GM23338 (cell line): ENCODE results near the gene PLIN4. TPM values are rescaled to one million over a fixed set of nuclear protein-coding genes. Genes with fewer than 3 reads are reported as not detected.

Experiments
- ATAC-seq: fragments of 200-7000 bp; cut with Tn5 transposase; 3 replicates; pipeline ENCODE4 v1.9.1; 2020
- DNase-seq: peaks from one replicate; pipeline ENCODE4 v3.0.0-alpha.2; 2015; ENCODE audit warnings: low spot score
- H2AFZ ChIP-seq: fragments of 200-600 bp; sonication (generic); 2 replicates; pipeline ENCODE4 v1.8.0; 2016; ENCODE audit warnings: antibody characterized with exemption, mild to moderate bottlenecking, moderate library complexity
- H3F3A ChIP-seq: fragments of 200-600 bp; sonication (generic); replicated peaks from 2 replicates; pipeline ENCODE4 v1.8.0; 2017; ENCODE audit warnings: antibody characterized with exemption, mixed run types, low read depth
- H3K27ac ChIP-seq: fragments of 200-600 bp; sonication (generic); 2 replicates; pipeline ENCODE4 v1.6.1; 2016; ENCODE audit warnings: low read depth
- H3K27me3 ChIP-seq: fragments of 200-600 bp; sonication (generic); 2 replicates; pipeline ENCODE4 v1.8.0; 2016; ENCODE audit warnings: mild to moderate bottlenecking, mixed run types, moderate library complexity; ENCODE audit not compliant: insufficient read depth
- H3K36me3 ChIP-seq: fragments of 200-600 bp; sonication (generic); 2 replicates; pipeline ENCODE4 v1.8.0; 2016; ENCODE audit warnings: mild to moderate bottlenecking; ENCODE audit not compliant: insufficient read depth
- H3K4me1 ChIP-seq: fragments of 200-600 bp; sonication (generic); 2 replicates; pipeline ENCODE4 v1.8.0; 2016; ENCODE audit warnings: mild to moderate bottlenecking, moderate library complexity; ENCODE audit not compliant: insufficient read depth
- H3K4me2 ChIP-seq: fragments of 200-600 bp; sonication (generic); 2 replicates; pipeline ENCODE4 v1.7.1; 2017; ENCODE audit warnings: mixed run types
- H3K4me3 ChIP-seq: fragments of 200-600 bp; sonication (generic); 2 replicates; pipeline ENCODE4 v1.6.1; 2016; ENCODE audit warnings: mixed run types
- H3K79me2 ChIP-seq: fragments of 200-600 bp; sonication (generic); replicated peaks from 2 replicates; pipeline ENCODE4 v1.8.0; 2017; ENCODE audit warnings: mild to moderate bottlenecking; ENCODE audit not compliant: insufficient read depth
- H3K9me2 ChIP-seq: fragments of 200-600 bp; sonication (generic); 2 replicates; pipeline ENCODE4 v1.8.0; 2017; ENCODE audit not compliant: insufficient read depth
- H4K20me1 ChIP-seq: fragments of 200-600 bp; sonication (generic); replicated peaks from 2 replicates; pipeline ENCODE4 v1.8.0; 2017; ENCODE audit warnings: mild to moderate bottlenecking; ENCODE audit not compliant: insufficient read depth
- H3K27ac Mint-ChIP-seq: 2 replicates; pipeline ENCODE4 v1.8.0; 2020; ENCODE audit warnings: inconsistent platforms, mild to moderate bottlenecking, moderate library complexity, mixed read lengths
- H3K27me3 Mint-ChIP-seq: 3 replicates; pipeline ENCODE4 v1.8.0; 2022; ENCODE audit warnings: low read depth, mild to moderate bottlenecking, moderate library complexity, mixed read lengths, inconsistent platforms; ENCODE audit not compliant: insufficient read depth, poor library complexity
- H3K36me3 Mint-ChIP-seq: 3 replicates; pipeline ENCODE4 v1.8.0; 2021; ENCODE audit warnings: low read depth, mild to moderate bottlenecking, inconsistent platforms, moderate library complexity, mixed read lengths
- H3K4me1 Mint-ChIP-seq: 3 replicates; pipeline ENCODE4 v1.8.0; 2020; ENCODE audit warnings: mild to moderate bottlenecking, inconsistent platforms, mixed read lengths
- H3K4me3 Mint-ChIP-seq: 3 replicates; pipeline ENCODE4 v1.8.0; 2021; ENCODE audit warnings: moderate library complexity, mild to moderate bottlenecking, inconsistent platforms, mixed read lengths
- H3K9me3 Mint-ChIP-seq: 3 replicates; pipeline ENCODE4 v1.8.0; 2020; ENCODE audit warnings: moderate library complexity, mild to moderate bottlenecking, inconsistent platforms, mixed read lengths
- CREB1 ChIP-seq: fragments of 250-450 bp; sonication (Bioruptor Pico); IDR thresholded peaks from 2 replicates; pipeline ENCODE4 v1.5.0; 2020; ENCODE audit warnings: low read depth, mild to moderate bottlenecking, moderate library complexity
- CTCF ChIP-seq, 2 experiments: fragments of 200-600 bp in 1 of 2; sonication (generic) in 1 of 2; conservative IDR thresholded peaks; 2 replicates each; pipeline versions ENCODE4 v1.5.1 to v1.6.1; 2016 to 2017; ENCODE audit warnings: antibody characterized with exemption in 2 of 2, low read depth in 2 of 2, mild to moderate bottlenecking in 2 of 2, moderate library complexity in 1 of 2
- NANOG ChIP-seq: IDR thresholded peaks from 2 replicates; pipeline ENCODE4 v1.6.1; 2016; ENCODE audit warnings: antibody characterized with exemption, borderline replicate concordance
- POLR2AphosphoS5 ChIP-seq: IDR thresholded peaks from 2 replicates; pipeline ENCODE4 v1.6.1; 2016; ENCODE audit warnings: antibody characterized with exemption, low read depth
- REST ChIP-seq: IDR thresholded peaks from one replicate; pipeline ENCODE4 v1.6.1; 2018; ENCODE audit warnings: antibody characterized with exemption; ENCODE audit not compliant: unreplicated experiment
- STAT1 ChIP-seq: IDR thresholded peaks from one replicate; pipeline ENCODE4 v1.6.1; 2016; ENCODE audit warnings: antibody characterized with exemption; ENCODE audit not compliant: unreplicated experiment
- ZNF114 ChIP-seq: fragments of 250-450 bp; sonication (Bioruptor Pico); IDR thresholded peaks from 2 replicates; pipeline ENCODE4 v1.5.0; 2020; ENCODE audit warnings: mild to moderate bottlenecking, moderate library complexity
- ZNF331 ChIP-seq: fragments of 250-450 bp; sonication (Bioruptor Pico); IDR thresholded peaks from 2 replicates; pipeline ENCODE4 v1.5.0; 2020; ENCODE audit warnings: low read depth, mild to moderate bottlenecking, moderate library complexity
- ZNF462 ChIP-seq: fragments of 250-450 bp; sonication (Bioruptor Pico); IDR thresholded peaks from 2 replicates; pipeline ENCODE4 v1.5.0; 2020; ENCODE audit warnings: mild to moderate bottlenecking, moderate library complexity
- polyA plus RNA-seq: library from polyadenylated mRNA; unstranded; fragments of >200 nt; fragmentation: Nextera tagmentation; extraction: Ambion mirVana; gene quantifications from 2 replicates; pipeline ENCODE4 v1.2.1, GENCODE V29; 2016
- total RNA-seq: library from RNA; depleted of rRNA; stranded (reverse); fragments of >200 nt; shearing (Covaris generic); gene quantifications from 2 replicates; pipeline ENCODE4 v1.2.3, GENCODE V29; 2014

PLIN4 gene
- total and polyA plus RNA-seq, 2 experiments from 2014 or later, result 0.19 to 0.59 TPM

- ATAC-seq (no peak), DNase-seq (no peak)
- TF ChIP-seq REST, result no peak
- TF ChIP-seq ZNF331 (CRISPR knock-in tag), result no peak
- no peak for TF ChIP-seq ZNF114 (CRISPR knock-in tag)
- TF ChIP-seq NANOG, result no peak
- TF ChIP-seq STAT1, result no peak
- TF ChIP-seq POLR2AphosphoS5, result no peak
- no peak for TF ChIP-seq CTCF (conservative IDR thresholded peaks at IDR 0.05; ENCODE audit: low read depth in 2 of 2)
- TF ChIP-seq CREB1 (CRISPR knock-in tag), result no peak
- TF ChIP-seq ZNF462 (CRISPR knock-in tag), result no peak
- 0 out of 2 replicates have a peak, but pooled peaks cover 4% of the 10 kb centered on the region for H3K27me3 ChIP-seq
- no peak overlapping the region for H3K4me2 ChIP-seq
- no peaks in the 10 kb centered on the region for H3K9me2 ChIP-seq
- H3K36me3 Mint-ChIP-seq, result peaks cover 13% of the 10 kb centered on the region
- H4K20me1 ChIP-seq, result no peaks in the 10 kb centered on the region; the same call in none of the 2 replicates
- H3K27ac Mint-ChIP-seq, result no peak overlapping the region
- H3K4me3 Mint-ChIP-seq, result no peak overlapping the region
- peaks cover 15% of the 10 kb centered on the region for H3K27me3 Mint-ChIP-seq
- H3F3A ChIP-seq, result no peaks in the 10 kb centered on the region
- H3K4me1 Mint-ChIP-seq, result no peaks in the 10 kb centered on the region
- H3K9me3 Mint-ChIP-seq, result no peaks in the 10 kb centered on the region
- H3K4me3 ChIP-seq, result no peak overlapping the region
- no peak overlapping the region for H2AFZ ChIP-seq
- H3K4me1 ChIP-seq, result no peaks in the 10 kb centered on the region
- H3K27ac ChIP-seq, result no peak overlapping the region
- no peaks in the 10 kb centered on the region for H3K79me2 ChIP-seq
- peaks cover 5% of the 10 kb centered on the region; the same call in 1 of the 2 replicates for H3K36me3 ChIP-seq
Observed at GRCh38 chr19:4504297-4504701, 14.0 kb downstream of the PLIN4 start.
